ENCODE measurements around the gene TP53INP2.

DNA sequence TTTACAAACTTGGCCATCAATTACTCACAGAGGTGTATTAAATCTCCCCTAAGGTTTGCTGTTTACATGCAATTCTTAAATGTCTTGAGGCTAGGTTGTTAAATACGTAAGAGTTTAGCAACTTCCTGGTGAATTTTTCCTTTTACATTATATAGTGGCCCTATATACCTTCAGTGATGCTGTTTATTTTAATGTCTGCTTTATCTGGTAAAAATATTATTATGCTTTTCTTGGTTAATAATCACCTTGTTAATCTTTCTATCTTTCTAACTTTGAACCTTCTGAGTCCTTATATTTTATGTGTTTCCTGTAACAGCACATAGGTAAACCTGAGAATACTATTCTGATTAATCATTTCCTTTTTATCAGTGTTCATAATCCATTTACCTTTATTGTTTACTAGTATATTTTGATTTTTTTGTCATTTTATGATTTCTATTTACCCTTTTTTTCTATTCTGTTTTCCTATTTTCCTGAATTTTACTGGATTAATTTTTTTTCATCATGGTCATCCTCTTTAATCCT lies 57.9 kb downstream of the TP53INP2 start:
- TF ChIP-seq, protein P1, sequence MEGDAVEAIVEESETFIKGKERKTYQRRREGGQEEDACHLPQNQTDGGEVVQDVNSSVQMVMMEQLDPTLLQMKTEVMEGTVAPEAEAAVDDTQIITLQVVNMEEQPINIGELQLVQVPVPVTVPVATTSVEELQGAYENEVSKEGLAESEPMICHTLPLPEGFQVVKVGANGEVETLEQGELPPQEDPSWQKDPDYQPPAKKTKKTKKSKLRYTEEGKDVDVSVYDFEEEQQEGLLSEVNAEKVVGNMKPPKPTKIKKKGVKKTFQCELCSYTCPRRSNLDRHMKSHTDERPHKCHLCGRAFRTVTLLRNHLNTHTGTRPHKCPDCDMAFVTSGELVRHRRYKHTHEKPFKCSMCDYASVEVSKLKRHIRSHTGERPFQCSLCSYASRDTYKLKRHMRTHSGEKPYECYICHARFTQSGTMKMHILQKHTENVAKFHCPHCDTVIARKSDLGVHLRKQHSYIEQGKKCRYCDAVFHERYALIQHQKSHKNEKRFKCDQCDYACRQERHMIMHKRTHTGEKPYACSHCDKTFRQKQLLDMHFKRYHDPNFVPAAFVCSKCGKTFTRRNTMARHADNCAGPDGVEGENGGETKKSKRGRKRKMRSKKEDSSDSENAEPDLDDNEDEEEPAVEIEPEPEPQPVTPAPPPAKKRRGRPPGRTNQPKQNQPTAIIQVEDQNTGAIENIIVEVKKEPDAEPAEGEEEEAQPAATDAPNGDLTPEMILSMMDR (IDR thresholded peaks at IDR 0.05): no peak
- no peak for TF ChIP-seq POLR2A (IDR thresholded peaks at IDR 0.05)
